ENCODE results near the gene ZDHHC3.
"Not testable (repeated sequence)": the region's sequence is repeated elsewhere in the genome, so short reads cannot be mapped to it uniquely, and the experiment has no call there.

DNA sequence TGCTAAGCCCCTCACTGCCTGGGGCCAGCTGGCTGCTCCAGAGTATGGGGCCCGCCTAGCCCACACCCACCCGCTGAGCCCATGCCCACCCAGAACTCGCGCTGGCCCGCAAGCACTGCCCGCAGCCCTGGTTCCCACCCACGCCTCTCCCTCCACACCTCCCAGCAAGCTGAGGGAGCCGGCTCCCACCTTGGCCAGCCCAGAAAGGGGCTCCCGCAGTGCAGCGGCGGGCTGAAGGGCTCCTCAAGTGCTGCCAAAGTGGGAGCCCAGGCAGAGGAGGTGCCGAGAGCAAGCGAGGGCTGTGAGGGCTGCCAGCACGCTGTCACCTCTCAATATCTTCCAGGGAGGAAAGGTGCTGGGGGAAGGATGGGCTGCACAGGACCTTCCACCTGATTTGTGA lies 10.4 kb upstream of the ZDHHC3 start:
- TF ChIP-seq POLR2A (IDR thresholded peaks at IDR 0.05; ENCODE audit: low read length); GATA1 (IDR thresholded peaks at IDR 0.05; ENCODE audit: low read depth, low read length): not testable (repeated sequence)
